Melanocyte of skin (primary cell): Measurements from ENCODE around the gene GBP6. TPM values are rescaled to one million over a fixed set of nuclear protein-coding genes. Genes with fewer than 3 reads are reported as not detected.

ENCODE experiments used
- total RNA-seq, 2 donors: library from RNA; depleted of rRNA; stranded (reverse); fragments of >200 nt; gene quantifications; 2 replicates each; pipeline ENCODE4 v1.2.3, GENCODE V29; 2012

The GBP6 gene
- total RNA-seq: not detected

GRCh38 chr1:89363638-89364536 lies at the start of gene GBP6:
TSS of gene GBP6 (plus strand) at chr1:89364059. CDS start at chr1:89368552, 4,493 bp downstream.

Other genes with a start within 250 kb of the GBP6 start
- gene GBP2, start 237.9 kb upstream of the GBP6 start, total RNA-seq: 10 to 100 TPM; 12.3 to 79.2 TPM
- gene GBP7, start 188.1 kb upstream of the GBP6 start, total RNA-seq: not detected
- gene GBP4, start 165.1 kb upstream of the GBP6 start, total RNA-seq: 1 to 10 TPM; 1.3 to 7.2 TPM
- gene GBP5, start 91.2 kb upstream of the GBP6 start, total RNA-seq: under 1 TPM; under 0.01 to 0.34 TPM
- gene LRRC8B, start 160.8 kb downstream of the GBP6 start, total RNA-seq: 10 to 100 TPM in 1 of 2 donors, 1 to 10 TPM in 1; 5.0 to 17.9 TPM